LNCaP clone FGC (cell line): ENCODE measurements around the gene CELF2.

Source experiments
- DNase-seq: peaks from one replicate; pipeline ENCODE4 v3.0.0-alpha.2; 2011; ENCODE audit warnings: low read depth
- H3K4me3 ChIP-seq: 2 replicates; pipeline ENCODE4 v1.5.1; 2011; ENCODE audit warnings: mild to moderate bottlenecking, low read depth, low read length, control low read depth
- TF ChIP-seq, protein P1 (sequence below): IDR thresholded peaks from 2 replicates; pipeline ENCODE4 v1.5.1; 2012; ENCODE audit warnings: mild to moderate bottlenecking; ENCODE audit not compliant: control insufficient read depth, insufficient read depth; ENCODE audit errors: extremely low read depth

CELF2 gene

DNA sequence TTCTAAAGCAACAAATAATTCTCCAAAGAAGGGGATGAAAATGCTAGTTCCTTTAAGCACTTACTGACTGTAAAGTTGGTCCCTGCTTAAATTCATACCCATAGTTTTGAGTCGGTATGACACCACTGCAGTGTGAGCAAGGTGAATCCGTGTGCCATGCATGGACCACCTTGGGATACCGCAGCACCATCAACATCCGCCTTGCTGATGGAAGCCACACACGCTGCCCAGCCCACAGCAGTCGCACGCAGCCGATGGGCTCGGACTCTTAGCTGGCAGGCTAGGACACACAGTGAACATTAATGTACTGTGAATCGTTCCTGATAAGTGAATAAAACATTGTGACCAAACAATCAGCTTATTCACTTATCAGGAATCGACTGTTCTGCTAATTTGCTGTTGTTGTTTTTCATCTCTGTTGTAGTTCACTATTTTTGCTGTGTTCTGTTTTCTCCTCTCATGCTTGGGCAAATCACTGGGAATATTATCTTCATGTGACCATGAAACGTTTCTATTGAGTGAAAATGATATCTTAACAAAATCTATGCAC, 318.3 kb downstream of the CELF2 start:
- DNase-seq: no peak
- no peak overlapping the region for H3K4me3 ChIP-seq
- TF ChIP-seq, protein P1, sequence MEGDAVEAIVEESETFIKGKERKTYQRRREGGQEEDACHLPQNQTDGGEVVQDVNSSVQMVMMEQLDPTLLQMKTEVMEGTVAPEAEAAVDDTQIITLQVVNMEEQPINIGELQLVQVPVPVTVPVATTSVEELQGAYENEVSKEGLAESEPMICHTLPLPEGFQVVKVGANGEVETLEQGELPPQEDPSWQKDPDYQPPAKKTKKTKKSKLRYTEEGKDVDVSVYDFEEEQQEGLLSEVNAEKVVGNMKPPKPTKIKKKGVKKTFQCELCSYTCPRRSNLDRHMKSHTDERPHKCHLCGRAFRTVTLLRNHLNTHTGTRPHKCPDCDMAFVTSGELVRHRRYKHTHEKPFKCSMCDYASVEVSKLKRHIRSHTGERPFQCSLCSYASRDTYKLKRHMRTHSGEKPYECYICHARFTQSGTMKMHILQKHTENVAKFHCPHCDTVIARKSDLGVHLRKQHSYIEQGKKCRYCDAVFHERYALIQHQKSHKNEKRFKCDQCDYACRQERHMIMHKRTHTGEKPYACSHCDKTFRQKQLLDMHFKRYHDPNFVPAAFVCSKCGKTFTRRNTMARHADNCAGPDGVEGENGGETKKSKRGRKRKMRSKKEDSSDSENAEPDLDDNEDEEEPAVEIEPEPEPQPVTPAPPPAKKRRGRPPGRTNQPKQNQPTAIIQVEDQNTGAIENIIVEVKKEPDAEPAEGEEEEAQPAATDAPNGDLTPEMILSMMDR: no peak

DNA sequence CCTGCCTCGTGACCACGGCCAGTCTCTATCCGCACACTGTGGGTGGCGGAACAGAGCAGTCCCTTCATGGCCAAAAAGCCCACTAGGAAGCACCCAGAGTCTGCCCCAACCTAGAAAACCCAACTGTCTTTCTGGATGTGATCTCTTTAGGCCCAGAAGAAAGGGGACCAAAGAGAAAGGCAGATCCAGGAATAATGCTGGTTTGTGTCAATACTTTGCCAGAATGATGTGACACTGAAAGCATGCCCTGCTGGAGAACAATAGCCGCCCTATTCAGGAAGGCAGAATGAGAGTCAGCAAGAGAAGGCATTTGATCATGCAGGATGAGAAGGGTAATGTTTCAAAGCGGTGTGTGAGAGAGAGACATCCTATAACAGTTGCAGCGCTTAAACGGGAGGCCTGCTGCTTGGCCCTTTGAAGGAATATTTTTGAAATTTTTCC, 319.1 kb downstream of the CELF2 start:
- no peak overlapping the region for H3K4me3 ChIP-seq
- TF ChIP-seq, protein P1: no peak
- DNase-seq: no peak

DNA sequence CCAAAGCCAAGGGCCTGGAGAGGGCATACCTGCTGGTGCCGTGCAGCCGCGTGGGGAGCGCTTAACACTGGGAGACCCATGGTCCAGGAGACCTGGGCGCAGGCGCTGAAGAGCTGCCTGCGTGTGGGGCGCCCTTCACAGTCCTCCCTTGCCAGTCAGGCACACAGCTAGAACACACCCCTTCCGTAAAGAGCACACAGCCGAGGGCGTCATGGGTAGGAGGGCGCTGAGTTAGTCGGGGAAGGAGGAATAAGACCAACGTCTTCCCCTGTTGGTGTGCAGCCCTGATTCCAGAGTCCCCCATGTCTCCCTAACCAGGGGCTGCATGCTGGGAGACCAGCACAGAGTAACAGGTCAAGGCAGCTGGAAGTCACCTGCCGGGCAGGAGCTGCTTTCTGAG, 319.8 kb downstream of the CELF2 start:
- DNase-seq: no peak
- no peak overlapping the region for H3K4me3 ChIP-seq
- TF ChIP-seq, protein P1: no peak

DNA sequence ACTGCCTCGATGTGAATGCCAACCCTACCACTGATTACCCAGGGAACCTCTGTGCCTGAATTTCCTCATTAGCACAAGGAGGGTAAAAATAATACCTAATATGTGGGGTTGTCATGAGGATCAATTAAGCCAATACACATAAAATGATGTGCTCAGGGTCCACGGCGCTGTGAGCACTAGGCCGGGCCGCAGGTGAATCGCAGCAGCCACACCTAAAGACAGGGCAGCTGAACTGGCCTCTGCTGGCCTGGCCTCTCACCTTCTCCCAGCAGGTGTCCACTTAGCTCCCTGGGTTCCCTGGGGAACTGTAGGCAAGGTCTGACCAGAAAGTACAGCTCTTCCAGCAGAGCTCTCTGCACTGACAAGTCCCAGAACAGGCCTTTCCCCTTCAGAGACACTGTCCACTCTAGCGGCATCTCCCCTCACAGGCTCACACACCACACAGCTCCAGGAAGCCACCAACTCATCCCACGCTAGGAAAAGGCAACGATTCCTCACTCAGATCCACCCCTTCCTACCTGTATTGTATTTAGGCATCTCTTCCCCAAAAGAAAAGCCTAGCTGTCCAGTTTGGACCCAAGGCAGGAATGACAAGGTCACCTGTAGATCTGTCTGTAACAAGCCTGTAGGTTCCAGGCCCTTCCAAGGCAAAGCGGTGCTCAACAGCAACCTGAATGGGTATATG, 320.6 kb downstream of the CELF2 start:
- DNase-seq: no peak
- TF ChIP-seq, protein P1: no peak
- no peak overlapping the region for H3K4me3 ChIP-seq

DNA sequence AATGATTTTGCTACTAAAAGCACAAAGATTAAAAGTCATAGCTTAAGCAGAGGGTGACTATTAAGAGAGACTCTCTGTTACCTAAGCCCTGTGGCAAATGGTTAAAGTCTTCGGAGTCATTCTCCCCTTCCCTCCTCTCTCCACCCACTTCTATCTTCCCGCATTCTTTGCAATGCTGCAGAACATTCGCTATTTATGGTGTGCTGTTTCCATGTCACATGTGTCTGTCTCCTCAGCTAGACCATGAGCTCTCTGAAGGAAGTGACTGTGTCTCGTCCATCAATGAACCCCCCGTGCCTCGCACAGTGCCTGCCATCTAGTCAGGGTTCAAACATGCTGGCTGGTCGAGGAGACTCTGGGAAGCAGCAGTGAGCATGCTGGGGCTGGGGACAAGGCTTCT, 321.3 kb downstream of the CELF2 start:
- TF ChIP-seq, protein P1: no peak
- no peak for DNase-seq
- no peak overlapping the region for H3K4me3 ChIP-seq

DNA sequence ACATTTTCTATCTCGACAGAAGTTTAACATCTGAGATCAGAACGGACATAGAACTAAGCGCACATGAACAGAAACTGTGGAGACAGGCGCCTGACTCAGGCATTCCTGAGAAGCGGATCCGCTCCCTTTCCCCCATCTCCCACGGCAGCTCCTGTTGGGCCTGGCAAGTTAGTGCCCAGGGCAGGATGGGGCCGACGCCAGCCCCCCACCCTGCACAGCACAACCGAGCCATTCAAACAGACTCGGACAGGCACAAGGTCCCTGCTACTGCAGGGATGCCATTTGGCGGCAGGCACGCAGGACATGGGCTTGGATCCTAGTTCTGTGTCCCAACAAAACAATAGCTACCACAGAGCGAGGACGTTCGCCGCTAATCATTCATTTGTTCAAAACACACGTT, 322.0 kb downstream of the CELF2 start:
- no peak for DNase-seq
- no peak overlapping the region for H3K4me3 ChIP-seq
- TF ChIP-seq, protein P1: no peak

DNA sequence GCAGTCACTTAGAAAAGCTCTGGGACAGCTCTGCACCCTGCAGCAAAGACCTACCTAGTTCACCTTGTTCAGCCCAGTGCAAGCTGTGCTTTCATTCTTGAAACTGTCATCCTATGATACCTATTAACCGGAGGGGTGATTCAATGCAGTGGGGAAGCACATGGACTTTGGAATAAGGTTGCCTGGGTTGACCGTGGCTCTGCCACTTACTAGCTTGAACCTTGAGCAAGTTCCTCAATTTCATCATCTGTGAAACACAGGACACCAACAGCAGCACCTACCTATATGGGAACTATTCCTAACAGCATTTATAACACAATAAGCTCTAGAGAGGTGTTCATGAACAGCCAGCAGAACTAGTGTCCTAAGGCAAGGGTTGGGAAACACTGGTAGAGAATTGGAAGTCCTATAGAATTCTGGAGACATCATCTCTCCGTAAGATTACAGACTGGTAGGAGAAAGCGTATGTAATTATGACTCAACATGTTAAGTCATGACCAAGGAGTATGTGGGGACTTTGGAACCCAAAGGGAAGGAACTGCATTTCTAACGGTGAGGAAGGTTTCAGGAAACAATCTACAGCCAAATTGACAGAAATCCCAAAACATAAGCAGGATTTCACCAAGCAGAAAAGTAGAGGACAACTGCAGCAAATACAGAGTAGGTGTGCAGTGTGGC, 323.8 kb downstream of the CELF2 start:
- no peak for DNase-seq
- TF ChIP-seq, protein P1: no peak
- no peak overlapping the region for H3K4me3 ChIP-seq
